GM12865 (cell line): ENCODE measurements around the gene DNPH1.

Experiments
- DNase-seq: peaks from one replicate; pipeline ENCODE4 v3.0.0; 2010; ENCODE audit warnings: low read depth
- H3K4me3 ChIP-seq: 2 replicates; pipeline ENCODE4 v1.5.1; 2011; ENCODE audit warnings: mild to moderate bottlenecking, low read depth, low read length, control low read depth
- TF ChIP-seq, protein P1 (sequence below): IDR thresholded peaks from 2 replicates; pipeline ENCODE4 v1.5.1; 2011; ENCODE audit warnings: low read length, control low read depth, low read depth, inconsistent platforms; ENCODE audit not compliant: insufficient read depth; ENCODE audit errors: missing control alignments

Gene DNPH1

DNA sequence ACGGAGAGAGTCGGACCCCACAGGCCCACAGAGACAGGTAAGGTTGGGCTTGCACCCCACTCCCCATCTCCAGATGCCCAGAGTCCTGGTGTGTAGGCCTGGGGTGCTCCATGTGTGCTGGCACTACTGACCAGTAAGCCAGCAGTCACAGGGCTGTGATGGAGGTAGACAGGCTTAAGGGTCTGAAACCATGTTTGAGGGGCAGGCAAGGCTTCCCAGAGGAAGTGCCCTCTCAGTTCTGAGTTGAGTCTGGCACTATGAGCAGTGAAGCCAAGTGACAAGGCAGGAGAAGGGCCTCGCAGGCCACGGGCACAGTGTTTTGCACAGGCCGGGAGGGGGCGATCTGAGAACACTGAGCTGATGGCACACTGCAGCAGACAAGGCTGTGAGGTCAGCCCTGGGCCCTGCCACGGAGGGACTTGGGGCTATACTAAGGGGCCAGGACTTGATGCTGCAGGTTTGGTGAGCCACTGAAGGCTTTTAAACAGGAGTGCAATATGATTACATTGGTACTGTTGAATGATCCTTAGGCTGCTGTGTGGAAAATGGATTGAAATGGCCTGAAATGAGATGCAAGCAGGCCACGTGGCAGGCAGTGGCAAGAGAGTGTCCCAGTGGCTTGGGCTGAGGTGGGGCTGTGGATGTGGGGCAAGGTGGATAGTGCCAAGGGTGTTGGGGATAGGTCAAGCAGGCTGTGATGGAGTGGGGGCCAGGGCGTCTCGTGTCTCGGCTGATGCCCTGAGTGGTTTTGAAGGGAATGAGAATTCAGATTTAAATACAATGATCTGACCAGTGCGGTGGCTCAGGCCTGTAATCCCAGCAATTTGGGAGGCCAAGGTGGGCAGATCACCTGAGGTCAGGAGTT is 34.3 kb upstream of the DNPH1 start:
- TF ChIP-seq, protein P1, sequence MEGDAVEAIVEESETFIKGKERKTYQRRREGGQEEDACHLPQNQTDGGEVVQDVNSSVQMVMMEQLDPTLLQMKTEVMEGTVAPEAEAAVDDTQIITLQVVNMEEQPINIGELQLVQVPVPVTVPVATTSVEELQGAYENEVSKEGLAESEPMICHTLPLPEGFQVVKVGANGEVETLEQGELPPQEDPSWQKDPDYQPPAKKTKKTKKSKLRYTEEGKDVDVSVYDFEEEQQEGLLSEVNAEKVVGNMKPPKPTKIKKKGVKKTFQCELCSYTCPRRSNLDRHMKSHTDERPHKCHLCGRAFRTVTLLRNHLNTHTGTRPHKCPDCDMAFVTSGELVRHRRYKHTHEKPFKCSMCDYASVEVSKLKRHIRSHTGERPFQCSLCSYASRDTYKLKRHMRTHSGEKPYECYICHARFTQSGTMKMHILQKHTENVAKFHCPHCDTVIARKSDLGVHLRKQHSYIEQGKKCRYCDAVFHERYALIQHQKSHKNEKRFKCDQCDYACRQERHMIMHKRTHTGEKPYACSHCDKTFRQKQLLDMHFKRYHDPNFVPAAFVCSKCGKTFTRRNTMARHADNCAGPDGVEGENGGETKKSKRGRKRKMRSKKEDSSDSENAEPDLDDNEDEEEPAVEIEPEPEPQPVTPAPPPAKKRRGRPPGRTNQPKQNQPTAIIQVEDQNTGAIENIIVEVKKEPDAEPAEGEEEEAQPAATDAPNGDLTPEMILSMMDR = peak; percentile 95
- no peak overlapping the region for H3K4me3 ChIP-seq
- peak; percentile 85 for DNase-seq

DNA sequence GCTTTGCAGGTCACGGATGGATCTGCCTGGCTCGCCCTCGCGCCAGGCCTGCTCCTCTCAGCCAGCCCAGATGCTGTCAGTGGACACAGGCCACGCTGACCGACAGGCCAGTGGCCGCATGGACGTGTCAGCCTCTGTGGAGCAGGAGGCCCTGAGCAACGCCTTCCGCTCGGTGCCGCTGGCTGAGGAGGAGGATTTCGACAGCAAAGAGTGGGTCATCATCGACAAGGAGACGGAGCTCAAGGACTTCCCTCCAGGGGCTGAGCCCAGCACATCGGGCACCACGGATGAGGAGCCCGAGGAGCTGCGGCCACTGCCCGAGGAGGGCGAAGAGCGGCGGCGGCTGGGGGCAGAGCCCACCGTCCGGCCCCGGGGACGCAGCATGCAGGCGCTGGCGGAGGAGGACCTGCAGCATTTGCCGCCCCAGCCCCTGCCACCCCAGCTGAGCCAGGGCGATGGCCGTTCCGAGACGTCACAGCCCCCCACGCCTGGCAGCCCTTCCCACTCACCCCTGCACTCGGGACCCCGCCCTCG is 33.6 kb upstream of the DNPH1 start:
- DNase-seq = no peak
- TF ChIP-seq, protein P1 = no peak
- no peak overlapping the region for H3K4me3 ChIP-seq

DNA sequence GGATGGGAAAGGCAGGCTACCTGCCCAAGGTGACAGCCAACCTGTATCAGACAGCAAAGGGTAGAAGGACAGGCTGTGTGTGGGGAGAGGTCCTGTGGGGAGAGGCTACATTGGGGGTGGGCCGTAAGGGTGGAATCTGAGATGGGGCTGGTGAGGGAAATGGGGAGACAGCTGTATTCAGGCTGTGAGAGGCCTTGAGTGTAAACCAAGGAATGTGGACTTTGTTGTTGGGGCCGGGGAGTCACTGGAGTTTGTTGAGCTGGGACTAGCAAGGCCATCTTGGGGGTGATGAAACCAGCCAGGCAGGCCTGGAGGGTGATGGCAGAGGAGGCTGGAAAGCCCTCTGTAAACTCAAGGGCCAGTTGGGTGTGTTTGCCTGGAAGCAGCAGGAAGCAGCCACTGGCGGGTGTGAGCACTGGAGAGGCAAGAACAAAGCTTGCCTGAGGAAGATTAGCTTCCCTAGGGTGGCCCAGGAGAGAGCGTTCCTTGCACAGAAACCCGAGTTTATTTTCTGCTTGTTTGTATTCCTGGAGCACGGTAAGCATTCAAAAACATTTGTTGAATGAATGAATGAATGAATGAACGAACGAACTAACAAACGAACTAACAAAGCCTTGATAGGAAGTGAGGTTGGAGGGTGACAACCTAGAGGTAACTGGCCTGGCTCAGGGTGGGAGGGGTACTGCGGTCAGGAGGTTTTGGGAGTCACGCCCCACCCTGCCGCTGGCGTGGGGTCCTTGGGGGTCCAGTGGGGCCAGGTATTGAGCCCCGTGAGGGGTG is 32.9 kb upstream of the DNPH1 start:
- H3K4me3 ChIP-seq = no peak overlapping the region
- DNase-seq = no peak
- TF ChIP-seq, protein P1 = no peak

DNA sequence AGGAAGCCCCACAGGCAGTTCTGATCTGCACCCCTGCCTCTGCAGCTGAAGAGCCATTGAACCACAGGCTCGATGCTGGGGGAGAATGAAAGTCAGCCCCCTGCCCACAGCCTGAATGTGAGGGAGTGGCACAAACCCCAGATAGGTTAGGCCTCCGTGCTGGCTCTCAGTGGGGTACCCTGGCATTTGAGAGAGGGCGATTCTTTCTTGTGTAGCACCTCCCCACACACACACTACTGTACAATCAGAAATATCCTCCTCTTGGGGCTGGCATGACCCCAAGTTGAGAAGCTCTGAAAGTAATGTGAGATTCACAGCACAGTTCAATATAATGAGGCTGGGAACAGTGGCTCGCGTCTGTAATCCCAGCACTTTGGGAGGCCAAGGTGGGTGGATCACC is 31.9 kb upstream of the DNPH1 start:
- TF ChIP-seq, protein P1 = no peak
- no peak for DNase-seq
- H3K4me3 ChIP-seq = no peak overlapping the region

DNA sequence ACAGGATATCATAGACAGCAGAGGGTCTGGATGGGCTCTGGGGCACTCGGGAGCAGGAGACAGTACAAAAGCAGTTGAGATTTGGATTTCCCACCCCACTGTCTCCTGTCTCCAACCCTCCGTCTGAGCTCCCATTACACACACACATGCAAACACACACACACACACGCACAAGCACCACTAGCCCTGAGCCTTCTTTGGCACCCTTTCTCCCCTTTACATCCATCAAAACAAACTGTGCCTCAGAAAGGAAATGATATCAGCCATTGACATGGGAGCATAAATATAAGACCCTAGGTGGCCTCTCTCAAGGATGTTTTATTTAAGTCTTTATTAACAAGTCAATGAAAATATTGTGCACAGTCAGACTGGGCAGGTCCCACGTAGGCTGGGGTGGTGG is 31.5 kb upstream of the DNPH1 start:
- TF ChIP-seq, protein P1 = no peak
- H3K4me3 ChIP-seq = no peak overlapping the region
- no peak for DNase-seq

DNA sequence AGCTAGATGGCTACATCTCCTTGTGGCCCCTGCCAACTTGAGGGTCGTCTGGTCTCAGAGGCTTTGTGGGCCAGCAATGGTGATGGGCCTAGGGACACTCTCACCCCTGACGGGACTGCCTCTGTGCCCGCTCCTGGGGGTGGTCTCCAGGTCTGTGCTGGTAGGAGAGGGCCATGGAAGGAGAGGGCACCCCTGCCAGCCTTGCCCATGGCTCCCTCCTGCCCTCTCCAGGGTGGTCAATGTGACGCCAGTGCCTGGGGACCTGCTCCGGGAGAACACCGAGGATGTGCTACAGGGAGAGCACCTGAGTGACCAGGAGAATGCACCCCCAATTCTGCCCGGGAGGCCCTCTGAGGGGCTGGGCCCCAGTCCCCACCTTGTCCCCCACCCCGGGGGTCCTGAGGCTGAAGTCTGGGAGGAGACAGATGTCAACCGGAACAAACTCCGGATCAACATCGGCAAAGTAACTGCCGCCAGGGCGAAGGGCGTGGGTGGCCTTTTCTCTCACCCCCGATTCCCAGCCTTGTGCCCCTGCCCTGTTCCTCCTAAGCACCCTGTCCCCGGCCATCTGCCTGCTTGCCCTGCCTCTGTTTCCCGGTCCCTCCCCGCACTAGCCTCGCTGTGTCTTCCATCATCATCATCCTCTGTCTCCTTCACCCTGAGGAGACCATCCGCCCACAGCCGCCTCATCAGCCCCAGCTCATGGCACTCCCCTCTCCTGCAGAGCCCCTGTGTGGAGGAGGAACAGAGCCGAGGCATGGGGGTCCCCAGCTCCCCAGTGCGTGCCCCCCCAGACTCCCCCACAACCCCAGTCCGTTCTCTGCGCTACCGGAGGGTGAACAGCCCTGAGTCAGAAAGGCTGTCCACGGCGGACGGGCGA is 29.8 kb upstream of the DNPH1 start:
- H3K4me3 ChIP-seq = no peak overlapping the region
- TF ChIP-seq, protein P1 = no peak
- no peak for DNase-seq
